Activated CD8-positive, alpha-beta T cell treated with anti-CD3 and anti-CD28 coated beads, Interleukin-2, amount 10 ng/mL, durations not matched to agents 7 days and 5 days (primary cell): Measurements from ENCODE around the gene ZBTB8A. TPM values are rescaled to one million over a fixed set of nuclear protein-coding genes. Genes with fewer than 3 reads are reported as not detected.
"Not testable (repeated sequence)": the region's sequence is repeated elsewhere in the genome, so short reads cannot be mapped to it uniquely, and the experiment has no call there.

Source experiments
- ATAC-seq: fragments of 150-1000 bp; cut with Tn5 transposase; one replicate; pipeline ENCODE4 v1.10.0; 2021; ENCODE audit warnings: moderate library complexity
- CTCF ChIA-PET: fragments of 350-600 bp; sonication (Branson Sonifier 250); formaldehyde crosslinking; loops from one replicate; lab custom pipeline; 2021; ENCODE audit warnings: antibody characterized with exemption; lab: Charles Lee
- POLR2A ChIA-PET: fragments of 350-600 bp; sonication (Branson Sonifier 250); formaldehyde crosslinking; loops from one replicate; lab custom pipeline; 2021; ENCODE audit warnings: antibody characterized with exemption; lab: Charles Lee
- DNase-seq: peaks from one replicate; pipeline ENCODE4 v3.0.0-alpha.2; 2020
- H3K27ac Mint-ChIP-seq: one replicate; pipeline ENCODE4 v1.8.0; 2021; ENCODE audit warnings: mild to moderate bottlenecking, mixed read lengths
- H3K27me3 Mint-ChIP-seq: one replicate; pipeline ENCODE4 v1.8.0; 2021; ENCODE audit warnings: low read depth, mixed read lengths
- H3K36me3 Mint-ChIP-seq: one replicate; pipeline ENCODE4 v1.8.0; 2021; ENCODE audit warnings: low read depth, mixed read lengths
- H3K4me1 Mint-ChIP-seq: one replicate; pipeline ENCODE4 v1.8.0; 2021; ENCODE audit warnings: low read depth, mixed read lengths
- H3K4me3 Mint-ChIP-seq: one replicate; pipeline ENCODE4 v1.8.0; 2021; ENCODE audit warnings: mild to moderate bottlenecking, mixed read lengths
- H3K9me3 Mint-ChIP-seq: one replicate; pipeline ENCODE4 v1.8.0; 2022; ENCODE audit warnings: mixed read lengths; ENCODE audit not compliant: insufficient read depth
- total RNA-seq, 2 experiments: library from RNA; stranded (reverse); gene quantifications; one replicate each; pipeline ENCODE4 v1.2.3, GENCODE V29; 2021

ZBTB8A gene
- total RNA-seq, 2 experiments from 2014 or later: 0.11 to 0.18 TPM

DNA sequence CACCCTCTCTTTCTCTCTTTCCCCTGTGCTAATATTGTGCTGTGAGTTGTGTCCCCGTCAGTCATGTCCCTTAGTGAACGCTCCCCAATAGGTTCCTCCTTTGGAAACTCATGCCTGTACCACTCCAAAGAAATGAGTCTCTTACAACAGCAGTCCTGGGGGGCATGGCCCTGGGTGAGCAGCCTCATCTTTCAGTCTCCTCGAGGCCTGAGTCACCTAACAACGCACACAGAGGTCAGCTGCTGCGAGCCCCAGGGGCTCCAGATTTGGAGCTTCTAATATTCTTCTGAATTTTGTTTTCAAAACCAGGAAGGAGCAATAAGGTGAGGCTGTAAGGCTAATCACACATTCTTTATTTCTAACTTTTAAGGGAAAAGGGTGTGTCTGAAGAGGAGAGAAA lies 30.5 kb upstream of the ZBTB8A start:
- no peaks in the 10 kb centered on the region for H3K36me3 Mint-ChIP-seq
- no peaks in the 10 kb centered on the region for H3K9me3 Mint-ChIP-seq
- ATAC-seq: no peak
- H3K4me1 Mint-ChIP-seq: no peaks in the 10 kb centered on the region
- H3K27ac Mint-ChIP-seq: no peak overlapping the region
- DNase-seq: no peak
- CTCF ChIA-PET: no interaction called here
- no peak overlapping the region for H3K4me3 Mint-ChIP-seq
- peaks cover 19% of the 10 kb centered on the region for H3K27me3 Mint-ChIP-seq
- POLR2A ChIA-PET: no interaction called here

DNA sequence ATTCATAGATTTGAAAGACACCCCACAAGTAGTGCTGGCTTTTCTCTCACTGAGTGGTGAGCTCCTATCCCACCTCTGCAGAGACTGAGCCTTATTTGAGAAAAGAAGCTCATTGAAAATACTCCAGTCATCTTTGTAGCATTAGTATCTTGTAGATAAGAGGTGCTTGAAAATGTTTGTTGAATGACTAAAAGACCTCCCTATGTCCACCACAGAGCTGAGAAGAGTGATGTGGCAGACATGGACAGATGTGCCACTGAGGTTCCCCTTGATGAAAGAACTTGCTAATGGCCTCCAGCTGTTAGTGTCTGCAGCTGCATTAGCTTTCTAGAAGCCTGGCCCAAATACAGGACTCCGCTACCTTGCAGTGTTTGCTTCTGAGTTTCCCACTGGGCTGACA lies 29.3 kb upstream of the ZBTB8A start:
- Mint-ChIP-seq H3K9me3 (no peaks in the 10 kb centered on the region), H3K4me3 (no peak overlapping the region), H3K36me3 (no peaks in the 10 kb centered on the region), H3K27ac (no peak overlapping the region), H3K4me1 (no peaks in the 10 kb centered on the region), H3K27me3 (peaks cover 20% of the 10 kb centered on the region)
- CTCF ChIA-PET: interaction anchor here (0.8 kb wide), 1 partner anchor 11 kb away, joined by 3 read pairs; no protein-coding TSS in a partner anchor
- no peak for DNase-seq
- ATAC-seq: no peak
- POLR2A ChIA-PET: no interaction called here

GRCh38 chr1:32516402-32516801 lies 22.8 kb upstream of the ZBTB8A start:
- peaks cover 1% of the 10 kb centered on the region for H3K4me1 Mint-ChIP-seq
- ATAC-seq (no peak), DNase-seq (no peak)
- peaks cover 10% of the 10 kb centered on the region for H3K27me3 Mint-ChIP-seq
- ChIA-PET CTCF (no interaction called here), POLR2A (no interaction called here)
- H3K4me3 Mint-ChIP-seq: no peak overlapping the region
- H3K27ac Mint-ChIP-seq: no peak overlapping the region
- H3K9me3 Mint-ChIP-seq: no peaks in the 10 kb centered on the region
- H3K36me3 Mint-ChIP-seq: no peaks in the 10 kb centered on the region

- DNase-seq: no peak
- no peaks in the 10 kb centered on the region for H3K9me3 Mint-ChIP-seq
- no peak overlapping the region for H3K27ac Mint-ChIP-seq
- ChIA-PET POLR2A (interaction anchor here (0.6 kb wide), 1 partner anchor 350 kb away, joined by 4 read pairs; no protein-coding TSS in a partner anchor), CTCF (interaction anchor here (1.1 to 4.2 kb wide), 7 partner anchors 16 to 303 kb away, joined by 3 to 20 read pairs (median 12); no protein-coding TSS in a partner anchor)
- H3K36me3 Mint-ChIP-seq: no peaks in the 10 kb centered on the region
- H3K4me3 Mint-ChIP-seq: no peak overlapping the region
- no peak for ATAC-seq
- peaks cover 1% of the 10 kb centered on the region for H3K4me1 Mint-ChIP-seq
- H3K27me3 Mint-ChIP-seq: peaks cover 10% of the 10 kb centered on the region
Observed at GRCh38 chr1:32518976-32519375, 20.3 kb upstream of the ZBTB8A start.

- POLR2A ChIA-PET: no interaction called here
Observed at GRCh38 chr1:32521165-32521564, 18.1 kb upstream of the ZBTB8A start.

GRCh38 chr1:32525053-32525452 lies 14.2 kb upstream of the ZBTB8A start:
- CTCF ChIA-PET: no interaction called here
- DNase-seq: no peak
- Mint-ChIP-seq H3K27ac (no peak overlapping the region), H3K9me3 (no peaks in the 10 kb centered on the region), H3K36me3 (no peaks in the 10 kb centered on the region), H3K4me3 (no peak overlapping the region), H3K4me1 (peaks cover 3% of the 10 kb centered on the region), H3K27me3 (peaks cover 5% of the 10 kb centered on the region)
- POLR2A ChIA-PET: no interaction called here
- ATAC-seq: no peak

More at GRCh38 chr1:32521165-32521564, 18.1 kb upstream of the ZBTB8A start:
- Mint-ChIP-seq H3K4me3 (peak overlapping the region; percentile 72), H3K4me1 (peaks cover 3% of the 10 kb centered on the region), H3K27me3 (peaks cover 5% of the 10 kb centered on the region), H3K36me3 (no peaks in the 10 kb centered on the region), H3K9me3 (no peaks in the 10 kb centered on the region), H3K27ac (no peak overlapping the region)
- DNase-seq (no peak), ATAC-seq (no peak)
- CTCF ChIA-PET: interaction anchor here (0.9 to 4.2 kb wide), 21 partner anchors 10 to 354 kb away, joined by 3 to 20 read pairs (median 4); no protein-coding TSS in a partner anchor

GRCh38 chr1:32525661-32526444 lies 13.4 kb upstream of the ZBTB8A start:
- POLR2A ChIA-PET: interaction anchor here (0.6 kb wide), 1 partner anchor 692 kb away, joined by 3 read pairs; no protein-coding TSS in a partner anchor

GRCh38 chr1:32528550-32528949 lies 10.7 kb upstream of the ZBTB8A start:
- H3K27ac Mint-ChIP-seq, POLR2A ChIA-PET, CTCF ChIA-PET, H3K27me3 Mint-ChIP-seq, H3K4me1 Mint-ChIP-seq, DNase-seq, ATAC-seq, H3K36me3 Mint-ChIP-seq, H3K9me3 Mint-ChIP-seq, H3K4me3 Mint-ChIP-seq: not testable (repeated sequence)

More at GRCh38 chr1:32525661-32526444, 13.4 kb upstream of the ZBTB8A start:
- DNase-seq (no peak), ATAC-seq (no peak)
- Mint-ChIP-seq H3K27ac (no peak overlapping the region), H3K27me3 (peaks cover 5% of the 10 kb centered on the region), H3K36me3 (no peaks in the 10 kb centered on the region), H3K4me1 (peaks cover 2% of the 10 kb centered on the region), H3K4me3 (no peak overlapping the region), H3K9me3 (no peaks in the 10 kb centered on the region)
- CTCF ChIA-PET: no interaction called here

DNA sequence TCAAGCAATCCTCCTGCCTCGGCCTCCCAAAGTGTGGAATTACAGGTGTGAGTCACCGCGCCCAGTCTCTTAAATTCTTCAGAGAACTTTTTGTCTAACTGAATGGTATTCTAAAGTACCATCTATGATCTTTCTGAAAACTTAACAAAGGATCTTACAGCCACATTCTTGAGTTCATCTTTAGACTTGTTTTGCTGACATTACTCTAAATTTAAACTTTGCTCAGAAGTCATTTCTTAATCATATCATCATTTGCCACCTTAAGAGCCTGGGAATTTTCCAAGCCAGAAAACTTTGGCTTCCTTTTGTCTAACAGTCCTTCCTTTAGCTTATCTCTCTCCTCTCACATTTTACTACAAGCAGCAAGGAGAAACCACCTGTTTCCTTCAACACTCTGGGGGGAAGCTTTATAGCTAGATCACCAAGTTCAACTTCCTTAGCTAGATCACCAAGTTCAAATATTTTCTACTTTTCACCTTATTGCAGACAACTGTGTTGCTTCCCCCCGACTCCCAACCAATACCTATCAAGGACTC lies 5.4 kb upstream of the ZBTB8A start:
- Mint-ChIP-seq H3K27me3 (peaks cover 47% of the 10 kb centered on the region), H3K4me1 (peaks cover under 1% of the 10 kb centered on the region), H3K27ac (no peak overlapping the region), H3K9me3 (no peaks in the 10 kb centered on the region), H3K36me3 (no peaks in the 10 kb centered on the region), H3K4me3 (no peak overlapping the region)
- ChIA-PET POLR2A (no interaction called here), CTCF (interaction anchor here (0.7 to 3.6 kb wide), 2 partner anchors 14 to 337 kb away, joined by 3 to 20 read pairs; no protein-coding TSS in a partner anchor)
- ATAC-seq (no peak), DNase-seq (no peak)

GRCh38 chr1:32536117-32536516 lies 3.1 kb upstream of the ZBTB8A start:
- Mint-ChIP-seq H3K27ac (no peak overlapping the region), H3K4me3 (no peak overlapping the region), H3K9me3 (no peaks in the 10 kb centered on the region), H3K36me3 (no peaks in the 10 kb centered on the region), H3K4me1 (peaks cover 8% of the 10 kb centered on the region), H3K27me3 (peaks cover 63% of the 10 kb centered on the region)
- ATAC-seq (no peak), DNase-seq (no peak)
- POLR2A ChIA-PET: no interaction called here
- CTCF ChIA-PET: interaction anchor here (0.8 to 3.6 kb wide), 2 partner anchors 16 to 237 kb away, joined by 3 to 20 read pairs; no protein-coding TSS in a partner anchor

DNA sequence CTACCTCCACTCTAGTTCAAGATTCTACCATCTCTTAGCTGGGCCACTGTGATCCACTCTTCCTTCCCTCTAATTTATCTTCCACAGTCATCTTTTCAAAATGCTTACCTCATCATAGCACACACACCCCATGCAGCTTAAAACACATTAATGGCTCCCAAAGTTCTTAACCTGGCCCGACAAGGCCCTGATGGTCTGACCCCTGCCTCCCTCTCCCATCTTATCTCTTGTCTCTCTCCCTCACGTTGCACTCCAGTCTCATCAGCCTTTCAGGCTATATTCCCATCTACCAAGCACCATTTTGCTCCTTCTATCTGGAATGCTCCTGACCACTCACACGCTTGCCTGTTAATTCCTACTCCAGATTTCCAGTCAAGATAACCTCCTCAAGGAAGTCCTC lies 2.5 kb upstream of the ZBTB8A start:
- no peak overlapping the region for H3K27ac Mint-ChIP-seq

More for the DNA sequence above, 2.5 kb upstream of the ZBTB8A start:
- Mint-ChIP-seq H3K4me1 (peaks cover 8% of the 10 kb centered on the region), H3K4me3 (no peak overlapping the region), H3K9me3 (no peaks in the 10 kb centered on the region), H3K36me3 (no peaks in the 10 kb centered on the region), H3K27me3 (peaks cover 70% of the 10 kb centered on the region)
- no peak for DNase-seq
- CTCF ChIA-PET: interaction anchor here (3.6 kb wide), 1 partner anchor 17 kb away, joined by 20 read pairs; no protein-coding TSS in a partner anchor
- POLR2A ChIA-PET: no interaction called here
- ATAC-seq: no peak
